NCI-H146 treated with DMSO at 0.1 percent for 48 hours (cell line): ENCODE measurements around the gene ANKMY2.
"Not testable (repeated sequence)": the region's sequence is repeated elsewhere in the genome, so short reads cannot be mapped to it uniquely, and the experiment has no call there.

Experiments
- DNase-seq: peaks from one replicate; lab custom pipeline; 2025; ENCODE audit not compliant: unreplicated experiment; lab: John Stamatoyannopoulos, UW

ANKMY2 gene

GRCh38 chr7:16645593-16646471, at the start of gene ANKMY2, which contains the start of gene BZW2:
Gene ANKMY2 (minus strand): TSS chr7:16645754. CDS start chr7:16645573, 181 bp downstream.
Gene BZW2 (plus strand): TSS chr7:16646181. CDS start chr7:16665444, 19,263 bp downstream.
- DNase-seq: peak; percentile 87

DNA sequence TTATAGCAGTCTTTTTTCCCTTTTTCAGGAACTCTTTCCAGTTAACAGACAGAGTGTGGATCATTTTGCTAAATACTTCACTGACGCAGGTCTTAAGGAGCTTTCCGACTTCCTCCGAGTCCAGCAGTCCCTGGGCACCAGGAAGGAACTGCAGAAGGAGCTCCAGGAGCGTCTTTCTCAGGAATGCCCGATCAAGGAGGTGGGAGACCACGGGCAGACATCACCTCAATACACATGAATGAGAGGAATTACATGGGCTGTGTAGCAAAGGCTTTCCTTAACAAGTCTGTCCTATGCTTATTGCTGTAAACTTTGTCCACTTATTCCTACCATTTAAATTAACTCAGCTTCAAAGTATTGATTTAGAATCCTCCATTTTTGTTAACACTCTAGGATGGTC, 49.3 kb upstream of the ANKMY2 start:
- DNase-seq: no peak

- DNase-seq: no peak
These were observed 48.2 kb upstream of the ANKMY2 start for GRCh38 chr7:16693601-16694318.

DNA sequence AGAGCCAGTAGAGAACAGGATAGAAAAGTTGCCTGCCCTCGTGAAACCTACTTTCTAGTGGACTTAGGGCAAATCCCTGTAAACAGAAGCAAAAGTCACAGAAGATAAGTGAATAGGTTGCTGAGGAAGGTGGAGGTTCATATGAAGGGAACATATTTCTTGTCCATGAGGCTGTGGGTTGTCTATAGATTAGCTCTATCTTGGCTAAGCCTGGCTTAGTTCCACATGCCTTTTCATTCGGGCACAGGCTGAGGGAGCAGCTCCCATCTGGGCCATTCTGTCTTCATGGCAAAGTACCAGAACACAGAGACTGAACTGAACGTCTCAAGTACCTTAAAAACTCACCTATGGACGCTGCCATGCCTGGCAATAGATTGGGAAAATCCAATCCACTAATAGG, 45.7 kb upstream of the ANKMY2 start:
- DNase-seq: no peak

GRCh38 chr7:16688249-16688648, 42.7 kb upstream of the ANKMY2 start:
- no peak for DNase-seq

DNA sequence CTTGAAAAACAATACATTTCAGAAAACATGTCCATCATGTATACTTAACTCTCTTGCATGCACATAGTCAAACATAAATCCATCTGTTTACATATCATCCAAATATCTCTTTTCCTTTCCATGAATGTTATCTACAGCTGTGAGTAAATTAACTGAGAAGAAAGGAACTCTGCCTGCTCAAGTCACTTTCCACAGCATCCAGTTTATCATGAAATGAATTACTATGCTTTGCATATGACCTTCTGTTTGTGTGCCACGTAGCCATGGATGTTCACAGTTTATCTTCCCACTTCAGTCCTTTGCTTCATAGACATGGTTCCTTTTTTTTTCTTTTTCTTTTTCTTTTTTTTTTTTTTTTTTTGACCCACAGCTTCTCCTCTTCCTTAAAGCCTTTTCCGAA, 40.0 kb upstream of the ANKMY2 start:
- no peak for DNase-seq

GRCh38 chr7:16684935-16685334, 39.4 kb upstream of the ANKMY2 start:
- DNase-seq: no peak

DNA sequence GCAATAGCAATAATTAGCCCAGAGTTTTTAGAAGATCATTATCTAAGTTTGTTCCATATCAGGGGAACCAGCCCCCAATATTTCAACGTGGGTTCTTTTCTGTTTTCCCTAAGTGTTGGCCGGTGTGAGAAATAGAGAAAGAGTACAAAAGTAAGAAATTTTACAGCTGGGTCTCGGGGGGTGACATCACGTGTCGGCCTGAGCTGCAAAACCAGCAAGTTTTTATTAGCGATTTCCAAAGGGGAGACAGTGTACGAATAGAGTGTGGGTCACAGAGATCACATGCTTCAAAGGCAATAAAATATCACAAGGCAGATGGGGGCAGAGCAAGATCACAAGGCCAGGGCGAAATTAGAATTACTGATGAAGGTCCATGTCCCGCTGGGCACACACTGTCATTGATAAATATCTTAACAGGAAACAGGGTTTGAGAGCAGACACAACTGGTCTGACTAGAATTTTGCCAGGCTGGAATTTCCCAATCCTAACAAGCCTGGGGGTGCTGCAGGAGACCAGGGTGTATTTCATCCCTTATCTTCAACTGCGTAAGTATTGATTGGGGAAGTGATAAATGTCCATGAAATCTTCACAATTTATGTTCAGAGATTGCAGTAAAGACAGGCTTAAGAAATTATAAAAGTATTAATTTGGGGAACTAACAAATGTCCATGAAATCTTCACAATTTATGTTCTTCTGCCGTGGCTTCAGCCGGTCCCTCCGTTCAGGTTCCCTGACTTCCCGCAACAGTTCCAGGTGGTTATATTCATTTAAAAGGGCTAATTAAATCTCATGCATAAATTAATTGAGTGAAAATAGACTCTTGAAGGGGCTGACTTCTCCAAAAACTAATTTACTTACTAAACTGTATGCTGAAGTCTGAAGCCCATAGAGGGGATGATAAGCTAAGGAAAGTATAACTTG, 33.4 kb upstream of the ANKMY2 start:
- DNase-seq: not testable (repeated sequence)

DNA sequence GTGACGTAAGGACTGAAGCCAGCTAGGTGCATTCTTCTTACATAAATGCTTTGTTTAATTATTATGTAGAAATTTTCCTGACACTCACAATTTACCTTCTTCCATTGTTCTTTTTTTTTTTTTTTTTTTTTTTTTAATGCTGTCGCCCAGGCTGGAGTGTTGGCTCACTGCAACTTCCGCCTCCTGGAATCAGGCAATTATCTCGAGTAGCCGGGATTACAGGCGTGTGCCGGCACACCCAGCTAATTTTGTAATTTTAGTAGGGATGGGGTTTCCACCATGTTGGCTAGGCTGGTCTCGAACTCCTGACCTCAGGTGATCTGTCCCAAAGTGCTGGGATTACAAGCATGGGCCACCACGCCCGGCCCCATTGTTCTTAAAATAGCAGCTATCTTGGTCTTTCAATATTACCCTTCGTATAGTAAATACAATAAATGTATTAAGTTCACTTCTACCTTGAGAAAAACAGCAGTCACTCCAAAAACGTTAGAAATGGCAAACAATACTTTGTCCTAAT, 32.5 kb upstream of the ANKMY2 start:
- no peak for DNase-seq

DNA sequence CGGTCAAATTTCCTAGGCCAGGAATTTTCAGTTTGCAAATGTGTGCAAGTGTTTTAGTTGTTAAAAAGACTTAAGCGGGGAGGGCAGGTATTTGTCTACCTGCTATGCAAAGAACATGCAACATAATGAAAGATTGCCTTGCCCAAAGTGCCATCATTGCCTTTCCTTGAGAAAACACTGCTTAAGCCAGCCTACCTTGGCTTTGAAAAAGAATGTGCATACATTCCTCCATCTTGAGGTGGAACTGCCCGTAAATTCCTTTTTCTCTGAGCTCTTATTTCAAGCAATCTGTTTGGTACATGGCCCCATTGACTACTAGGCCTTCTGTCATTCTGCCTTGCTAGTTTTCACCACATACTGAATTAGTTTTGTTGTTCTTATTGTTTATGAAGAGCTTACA, 29.7 kb upstream of the ANKMY2 start:
- DNase-seq: no peak

- no peak for DNase-seq
These were observed 26.3 kb upstream of the ANKMY2 start for GRCh38 chr7:16671811-16672210.

- no peak for DNase-seq
These were observed 25.3 kb upstream of the ANKMY2 start for GRCh38 chr7:16670731-16671344.

DNA sequence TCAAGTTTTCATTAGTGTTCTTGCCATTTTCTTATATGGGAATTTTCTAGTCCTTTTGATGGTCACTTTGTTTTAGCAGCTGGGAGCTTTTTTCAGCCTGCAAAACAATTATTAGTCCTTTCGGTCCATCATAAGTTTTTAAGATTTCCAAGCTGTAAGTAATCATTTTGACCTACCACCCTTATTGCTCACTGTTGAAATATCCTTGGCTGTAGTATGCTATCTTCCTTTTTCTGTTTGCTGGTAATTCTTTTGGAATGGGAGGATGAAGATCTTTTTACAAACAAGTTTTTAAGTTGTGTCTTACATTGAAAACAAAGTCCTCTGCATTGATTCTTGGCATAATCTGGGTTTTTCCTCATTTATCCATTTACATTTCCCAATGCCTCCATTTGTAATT, 24.5 kb upstream of the ANKMY2 start:
- DNase-seq: no peak

DNA sequence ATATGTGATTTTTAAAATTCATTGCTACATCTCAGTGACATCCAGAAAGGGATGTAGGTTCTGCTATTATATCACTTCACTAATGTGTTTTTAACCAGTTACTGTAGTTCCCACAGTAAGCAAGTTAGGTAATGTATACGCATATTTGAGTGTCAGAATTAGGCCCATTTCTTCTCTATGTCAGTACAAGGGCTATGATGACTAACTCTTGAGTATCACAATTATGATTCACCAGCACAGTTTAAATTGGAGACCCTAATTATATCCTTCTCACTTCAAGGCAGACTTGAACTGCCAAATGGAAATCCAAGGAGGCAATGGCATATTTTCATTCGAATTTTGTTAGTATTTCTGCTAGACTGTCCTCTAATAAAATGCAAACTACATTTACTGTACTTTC, 24.0 kb upstream of the ANKMY2 start:
- no peak for DNase-seq

GRCh38 chr7:16668978-16669377, 23.4 kb upstream of the ANKMY2 start:
- DNase-seq: no peak

DNA sequence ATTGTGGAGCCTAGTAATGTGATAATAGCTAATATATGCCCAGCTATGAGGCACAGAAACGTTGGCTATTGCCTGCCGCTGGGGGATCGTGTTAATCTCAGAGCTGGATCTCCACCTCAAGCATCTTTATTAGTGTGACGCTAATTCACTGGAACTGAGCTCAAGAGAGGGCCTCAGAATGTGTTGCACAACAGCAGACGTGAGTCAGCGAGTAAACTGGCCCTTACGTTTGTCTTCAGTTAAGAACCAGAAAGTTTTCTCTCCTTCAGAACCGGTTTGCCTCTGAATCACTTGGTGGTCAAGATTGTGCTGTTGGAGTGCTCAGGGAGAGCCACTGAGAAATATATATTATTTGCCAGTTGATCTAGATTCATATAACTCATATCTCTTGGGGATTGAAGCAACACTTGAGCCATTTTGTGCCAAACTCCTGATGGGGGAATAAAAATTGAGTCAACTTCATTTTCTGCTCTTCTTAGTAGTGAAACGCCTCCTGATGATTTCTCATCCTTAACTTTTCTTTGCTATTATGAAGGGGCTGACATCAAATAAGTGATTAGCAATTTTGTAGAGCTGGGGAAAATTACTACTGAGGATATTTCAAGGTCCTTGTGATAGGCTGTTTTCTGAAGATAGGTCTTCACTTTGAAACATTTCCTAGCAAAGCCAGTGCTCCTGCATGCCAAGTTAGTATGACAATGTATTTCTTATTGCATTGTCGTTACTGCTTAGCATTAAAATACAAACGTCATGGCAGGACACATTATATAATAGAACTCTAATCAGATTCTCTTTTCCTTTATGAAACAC, 22.7 kb upstream of the ANKMY2 start:
- DNase-seq: no peak

GRCh38 chr7:16667355-16667754, 21.8 kb upstream of the ANKMY2 start:
- DNase-seq: no peak

GRCh38 chr7:16661924-16662323, 16.4 kb upstream of the ANKMY2 start:
- DNase-seq: no peak

GRCh38 chr7:16660702-16661464, 15.3 kb upstream of the ANKMY2 start:
- no peak for DNase-seq
